Activated CD4-positive, alpha-beta T cell treated with anti-CD3 and anti-CD28 coated beads, Interleukin-2, amount 50 U/mL, for 16 hours (primary cell): Measurements from ENCODE around the gene C3.
"Not testable (repeated sequence)": the region's sequence is repeated elsewhere in the genome, so short reads cannot be mapped to it uniquely, and the experiment has no call there.

ENCODE experiments used
- DNase-seq: peaks from one replicate; pipeline ENCODE4 v3.0.0-alpha.2; 2020

The C3 gene

GRCh38 chr19:6685962-6686627 is 34.4 kb downstream of the C3 start:
- DNase-seq: no peak

GRCh38 chr19:6685482-6685881 is 35.0 kb downstream of the C3 start:
- no peak for DNase-seq

GRCh38 chr19:6683971-6684370 is 36.5 kb downstream of the C3 start:
- no peak for DNase-seq

- no peak for DNase-seq
These were observed 37.8 kb downstream of the C3 start for GRCh38 chr19:6682607-6683128.

- DNase-seq: no peak
These were observed 40.3 kb downstream of the C3 start for GRCh38 chr19:6680141-6680540.

- DNase-seq: no peak
These were observed 41.3 kb downstream of the C3 start for GRCh38 chr19:6679139-6679538.

GRCh38 chr19:6678690-6679109 is 41.8 kb downstream of the C3 start:
- DNase-seq: peak; percentile 82

GRCh38 chr19:6677883-6678689 is 42.4 kb downstream of the C3 start:
- peak; percentile 63 for DNase-seq

GRCh38 chr19:6677495-6677882 is 43.0 kb downstream of the C3 start:
- DNase-seq: no peak

GRCh38 chr19:6676288-6676687 is 44.2 kb downstream of the C3 start:
- no peak for DNase-seq

GRCh38 chr19:6674868-6675305 is 45.6 kb downstream of the C3 start:
- DNase-seq: peak; percentile 97

GRCh38 chr19:6674408-6674807 is 46.0 kb downstream of the C3 start:
- not testable (repeated sequence) for DNase-seq

- DNase-seq: no peak
These were observed 47.7 kb downstream of the C3 start for GRCh38 chr19:6672693-6673290.

GRCh38 chr19:6671960-6672359 is 48.5 kb downstream of the C3 start:
- DNase-seq: no peak

GRCh38 chr19:6668691-6669090 is 51.8 kb downstream of the C3 start:
- peak; percentile 58 for DNase-seq

- peak; percentile 45 for DNase-seq
These were observed 53.3 kb downstream of the C3 start for GRCh38 chr19:6667114-6667627.

GRCh38 chr19:6664916-6665315 is 55.5 kb downstream of the C3 start:
- DNase-seq: no peak

- peak; percentile 71 for DNase-seq
These were observed 56.9 kb downstream of the C3 start for GRCh38 chr19:6663236-6664201.

- DNase-seq: no peak
These were observed 57.7 kb downstream of the C3 start for GRCh38 chr19:6662702-6663101.

GRCh38 chr19:6661509-6662244 is 58.8 kb downstream of the C3 start:
- DNase-seq: peak; percentile 91

GRCh38 chr19:6660930-6661329 is 59.5 kb downstream of the C3 start:
- no peak for DNase-seq

- DNase-seq: not testable (repeated sequence)
These were observed 64.1 kb downstream of the C3 start for GRCh38 chr19:6656390-6656789.
